Colonic mucosa (tissue), 4 donors: ENCODE measurements around the gene FYB1. TPM values are rescaled to one million over a fixed set of nuclear protein-coding genes. Genes with fewer than 3 reads are reported as not detected.

Experiments used
- DNase-seq: peaks from one replicate; pipeline ENCODE4 v3.0.0-alpha.2; 2020
- H3K27ac ChIP-seq: fragments of 200-600 bp; one replicate; pipeline ENCODE4 v1.8.0; 2021
- H3K27me3 ChIP-seq: fragments of 200-600 bp; one replicate; pipeline ENCODE4 v1.8.0; 2021
- H3K36me3 ChIP-seq: fragments of 200-600 bp; one replicate; pipeline ENCODE4 v1.8.0; 2021
- H3K4me1 ChIP-seq: fragments of 200-600 bp; one replicate; pipeline ENCODE4 v1.8.0; 2021; ENCODE audit warnings: mild to moderate bottlenecking
- H3K4me3 ChIP-seq: fragments of 200-600 bp; one replicate; pipeline ENCODE4 v1.8.0; 2021
- H3K9ac ChIP-seq, 2 donors: one replicate each; pipeline ENCODE4 v1.7.0; 2013; ENCODE audit warnings: control low read depth in 2 of 2, low read depth in 2 of 2, low read length in 2 of 2
- H3K9me3 ChIP-seq: fragments of 200-600 bp; one replicate; pipeline ENCODE4 v1.8.0; 2021
- CTCF ChIP-seq: fragments of 200-600 bp; IDR thresholded peaks from one replicate; pipeline ENCODE4 v1.8.0; 2022; ENCODE audit warnings: antibody characterized with exemption, mild to moderate bottlenecking
- intact Hi-C: fragments of 100-400 bp; cut with DNase I; formaldehyde crosslinking; loops from one replicate; pipeline ENCODE4 v1.14.1; 2022
- total RNA-seq, 2 donors: library from RNA; stranded (reverse); fragmentation: NEBNext Ultra II Directional in 1 of 2; extraction: Animal tissue kit (Norgen Biotek cat#: 25700) in 1 of 2; gene quantifications; one replicate each; pipeline ENCODE4 v1.2.1, GENCODE V29; 2021
- donor health status: healthy.
- donor health status: DM: no; HTN: no; CAD: no.
- donor health status: DM: no; HTN: no; CAD: no.

The FYB1 gene
- total RNA-seq, 2 donors from 2014 or later: 6.1 to 8.6 TPM

- no peak for DNase-seq
- Histone ChIP-seq H3K36me3 (no peaks in the 10 kb centered on the region), H3K27me3 (no peaks in the 10 kb centered on the region), H3K9me3 (no peaks in the 10 kb centered on the region), H3K9ac (no peak overlapping the region), H3K4me3 (no peak overlapping the region), H3K27ac (no peak overlapping the region), H3K4me1 (no peaks in the 10 kb centered on the region)
- intact Hi-C loops: no loop called here
- TF ChIP-seq CTCF: no peak
These were observed 52.0 kb downstream of the FYB1 start for GRCh38 chr5:39167141-39167971.

DNA sequence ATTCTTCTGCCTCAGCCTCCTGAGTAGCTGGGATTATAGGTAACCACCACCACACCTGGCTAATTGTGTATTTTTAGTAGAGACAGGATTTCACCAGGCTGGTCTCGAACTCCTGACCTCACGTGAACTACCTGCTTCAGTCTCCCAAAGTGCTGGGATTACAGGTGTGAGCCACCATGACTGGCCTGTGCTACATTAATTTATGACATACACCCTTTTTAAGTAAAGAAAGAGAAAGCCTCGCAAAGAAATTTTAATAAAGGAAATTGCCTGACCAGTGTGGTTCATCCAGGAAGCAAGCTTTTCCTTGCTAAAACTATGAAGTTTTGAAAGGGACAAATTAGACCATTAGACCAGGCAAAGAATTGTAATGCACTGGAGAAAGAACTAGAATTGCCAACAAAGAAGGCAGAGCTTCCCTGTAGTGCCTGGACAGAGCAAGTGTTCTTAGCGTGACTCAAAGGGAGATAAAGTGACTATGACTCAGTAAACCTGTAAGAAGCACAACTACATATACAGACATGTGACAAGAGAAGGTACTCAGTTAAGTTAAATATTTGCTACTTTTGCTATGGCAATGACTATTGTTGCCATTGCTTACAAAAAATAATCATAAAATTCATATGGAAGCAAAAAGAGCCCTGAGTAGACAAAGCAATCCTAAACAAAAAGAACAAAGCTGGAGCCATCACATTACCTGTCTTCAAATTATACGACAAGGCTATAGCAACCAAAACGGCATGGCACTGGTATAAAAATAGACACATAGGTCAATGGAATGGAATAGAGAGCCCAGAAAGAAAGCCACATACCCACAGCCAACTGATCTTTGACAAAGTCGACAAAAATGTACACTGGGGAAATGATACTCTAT is 54.6 kb downstream of the FYB1 start:
- no peaks in the 10 kb centered on the region for H3K36me3 ChIP-seq
- no peaks in the 10 kb centered on the region for H3K4me1 ChIP-seq
- no peaks in the 10 kb centered on the region for H3K9me3 ChIP-seq
- no peak for DNase-seq
- intact Hi-C loops: no loop called here
- H3K4me3 ChIP-seq: no peak overlapping the region
- no peak overlapping the region for H3K9ac ChIP-seq
- no peak overlapping the region for H3K27ac ChIP-seq
- TF ChIP-seq CTCF: no peak
- H3K27me3 ChIP-seq: no peaks in the 10 kb centered on the region

- intact Hi-C loops: no loop called here
- no peaks in the 10 kb centered on the region for H3K4me1 ChIP-seq
- no peak overlapping the region for H3K9ac ChIP-seq
- DNase-seq: no peak
- no peak overlapping the region for H3K27ac ChIP-seq
- H3K36me3 ChIP-seq: no peaks in the 10 kb centered on the region
- no peak for TF ChIP-seq CTCF
- H3K27me3 ChIP-seq: no peaks in the 10 kb centered on the region
- H3K4me3 ChIP-seq: no peak overlapping the region
- no peaks in the 10 kb centered on the region for H3K9me3 ChIP-seq
These were observed 55.3 kb downstream of the FYB1 start for GRCh38 chr5:39164016-39164415.

DNA sequence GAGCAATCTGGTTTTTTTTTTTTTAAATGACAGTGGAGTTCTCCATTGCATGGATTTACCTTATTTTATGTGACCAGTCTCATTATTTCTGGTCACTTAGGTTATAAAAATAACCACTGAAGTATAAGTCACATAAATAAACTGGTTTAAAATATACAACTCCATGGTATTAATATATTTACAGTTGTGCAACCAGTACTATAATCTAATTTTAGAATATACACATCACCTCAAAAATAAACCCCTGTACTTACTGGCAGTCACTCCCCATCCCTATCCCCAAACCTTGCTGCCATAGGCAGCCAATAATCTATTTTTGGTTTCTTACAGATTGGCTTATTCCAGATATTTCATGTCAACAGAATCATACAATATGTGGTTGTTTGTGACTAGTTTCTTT is 57.8 kb downstream of the FYB1 start:
- no peaks in the 10 kb centered on the region for H3K27me3 ChIP-seq
- no peak for DNase-seq
- intact Hi-C loops: no loop called here
- no peaks in the 10 kb centered on the region for H3K4me1 ChIP-seq
- H3K9me3 ChIP-seq: no peaks in the 10 kb centered on the region
- H3K27ac ChIP-seq: no peak overlapping the region
- H3K36me3 ChIP-seq: no peaks in the 10 kb centered on the region
- H3K9ac ChIP-seq: no peak overlapping the region
- no peak overlapping the region for H3K4me3 ChIP-seq
- TF ChIP-seq CTCF: no peak

GRCh38 chr5:39160576-39161213 is 58.7 kb downstream of the FYB1 start:
- TF ChIP-seq CTCF: no peak
- H3K27ac ChIP-seq: no peak overlapping the region
- DNase-seq: no peak
- no peak overlapping the region for H3K4me3 ChIP-seq
- H3K9me3 ChIP-seq: no peaks in the 10 kb centered on the region
- intact Hi-C loops: no loop called here
- no peaks in the 10 kb centered on the region for H3K4me1 ChIP-seq
- no peak overlapping the region for H3K9ac ChIP-seq
- no peaks in the 10 kb centered on the region for H3K27me3 ChIP-seq
- no peaks in the 10 kb centered on the region for H3K36me3 ChIP-seq
